GM18507 (cell line): ENCODE results near the gene AIFM2.

Experiments
- DNase-seq: peaks from one replicate; pipeline ENCODE4 v3.0.0; 2011; ENCODE audit warnings: low read depth; ENCODE audit not compliant: insufficient read length; ENCODE audit errors: extremely low spot score
- FAIRE-seq: peaks from 2 replicates; lab custom pipeline; 2011; peaks lifted over from hg19 to GRCh38; lab: Jason Lieb, UNC

AIFM2 gene

GRCh38 chr10:70067586-70067985 is 65.0 kb downstream of the AIFM2 start:
- no peak for FAIRE-seq
- no peak for DNase-seq

GRCh38 chr10:70066190-70066589 is 66.4 kb downstream of the AIFM2 start:
- no peak for DNase-seq
- no peak for FAIRE-seq

GRCh38 chr10:70064486-70064885 is 68.1 kb downstream of the AIFM2 start:
- DNase-seq (no peak), FAIRE-seq (no peak)

GRCh38 chr10:70063418-70064098 is 69.1 kb downstream of the AIFM2 start:
- FAIRE-seq, result no peak
- no peak for DNase-seq
